ENCODE measurements around the gene SNX20. TPM values are rescaled to one million over a fixed set of nuclear protein-coding genes. Genes with fewer than 3 reads are reported as not detected.
A peak's percentile ranks its signal among the peaks of the same experiment; 100 is the strongest.

The SNX20 gene, protein sequence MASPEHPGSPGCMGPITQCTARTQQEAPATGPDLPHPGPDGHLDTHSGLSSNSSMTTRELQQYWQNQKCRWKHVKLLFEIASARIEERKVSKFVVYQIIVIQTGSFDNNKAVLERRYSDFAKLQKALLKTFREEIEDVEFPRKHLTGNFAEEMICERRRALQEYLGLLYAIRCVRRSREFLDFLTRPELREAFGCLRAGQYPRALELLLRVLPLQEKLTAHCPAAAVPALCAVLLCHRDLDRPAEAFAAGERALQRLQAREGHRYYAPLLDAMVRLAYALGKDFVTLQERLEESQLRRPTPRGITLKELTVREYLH
- total RNA-seq, result 1 to 10 TPM in 2 of 4 donors, under 1 TPM in 2; 0.57 to 1.5 (median 1.0) TPM

DNA sequence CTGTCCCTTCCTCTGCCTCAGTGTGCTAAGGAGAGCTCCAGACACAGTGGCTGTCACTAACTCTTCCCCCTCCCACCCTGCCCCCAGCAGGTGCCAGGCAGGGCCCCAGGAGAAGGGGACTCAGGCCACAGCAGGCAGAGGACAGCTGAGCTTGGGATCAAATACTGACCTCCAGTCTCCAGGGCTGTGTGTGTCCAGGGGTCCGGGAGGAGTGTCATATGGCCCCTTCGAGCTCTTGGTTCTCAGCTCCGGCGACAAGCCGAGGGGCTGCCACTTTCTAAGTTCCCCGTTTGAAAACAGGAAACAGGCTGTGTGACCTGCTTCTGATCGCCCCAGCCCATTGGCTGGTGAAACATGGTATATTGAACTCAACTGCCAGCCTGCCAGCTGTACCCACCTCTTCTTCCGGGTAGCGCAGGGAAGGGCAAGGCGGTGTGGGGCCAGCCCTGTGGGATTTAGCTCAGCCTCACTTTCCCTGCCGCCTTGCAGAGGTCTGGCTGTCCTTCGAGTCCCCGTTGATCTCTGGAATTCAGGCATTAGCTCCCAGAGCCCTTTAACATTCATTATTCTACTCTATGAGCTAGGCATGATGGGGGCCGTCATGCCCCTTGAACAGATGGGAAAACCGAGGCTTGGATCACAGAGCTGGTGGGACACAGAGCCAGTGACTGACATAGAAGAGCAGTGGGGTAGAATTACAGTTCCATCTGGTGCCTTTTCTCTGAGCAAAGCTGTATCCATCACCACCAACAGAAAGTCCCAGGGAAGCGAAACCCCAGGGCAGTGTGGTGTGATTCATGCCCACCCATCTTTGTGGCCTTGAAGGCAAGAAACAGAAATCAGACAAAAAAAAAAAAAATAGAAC, at the start of gene SNX20:
TSS of gene SNX20 (minus strand) at position 292 of the 865 bp plus-strand sequence. CDS start 3,786 bp downstream, outside the sequence.
- 76% methylated on average over 15 to 16 of the region's 16 CpGs for WGBS, 2 donors
- peak in 1 of 2 donors; percentile 87 for DNase-seq (ENCODE audit: low spot score in 2 of 2)
- no peak for TF ChIP-seq POLR2A (IDR thresholded peaks at IDR 0.05)
- TF ChIP-seq, protein P1, sequence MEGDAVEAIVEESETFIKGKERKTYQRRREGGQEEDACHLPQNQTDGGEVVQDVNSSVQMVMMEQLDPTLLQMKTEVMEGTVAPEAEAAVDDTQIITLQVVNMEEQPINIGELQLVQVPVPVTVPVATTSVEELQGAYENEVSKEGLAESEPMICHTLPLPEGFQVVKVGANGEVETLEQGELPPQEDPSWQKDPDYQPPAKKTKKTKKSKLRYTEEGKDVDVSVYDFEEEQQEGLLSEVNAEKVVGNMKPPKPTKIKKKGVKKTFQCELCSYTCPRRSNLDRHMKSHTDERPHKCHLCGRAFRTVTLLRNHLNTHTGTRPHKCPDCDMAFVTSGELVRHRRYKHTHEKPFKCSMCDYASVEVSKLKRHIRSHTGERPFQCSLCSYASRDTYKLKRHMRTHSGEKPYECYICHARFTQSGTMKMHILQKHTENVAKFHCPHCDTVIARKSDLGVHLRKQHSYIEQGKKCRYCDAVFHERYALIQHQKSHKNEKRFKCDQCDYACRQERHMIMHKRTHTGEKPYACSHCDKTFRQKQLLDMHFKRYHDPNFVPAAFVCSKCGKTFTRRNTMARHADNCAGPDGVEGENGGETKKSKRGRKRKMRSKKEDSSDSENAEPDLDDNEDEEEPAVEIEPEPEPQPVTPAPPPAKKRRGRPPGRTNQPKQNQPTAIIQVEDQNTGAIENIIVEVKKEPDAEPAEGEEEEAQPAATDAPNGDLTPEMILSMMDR (IDR thresholded peaks at IDR 0.05), result no peak
- intact Hi-C loops (cut with DNase I; ENCODE audit: low total_unique reads), result no loop called here
- H3K4me3 ChIP-seq (ENCODE audit: low read depth, poor library complexity, severe bottlenecking), result no peak within 1 kb of the TSS

DNA sequence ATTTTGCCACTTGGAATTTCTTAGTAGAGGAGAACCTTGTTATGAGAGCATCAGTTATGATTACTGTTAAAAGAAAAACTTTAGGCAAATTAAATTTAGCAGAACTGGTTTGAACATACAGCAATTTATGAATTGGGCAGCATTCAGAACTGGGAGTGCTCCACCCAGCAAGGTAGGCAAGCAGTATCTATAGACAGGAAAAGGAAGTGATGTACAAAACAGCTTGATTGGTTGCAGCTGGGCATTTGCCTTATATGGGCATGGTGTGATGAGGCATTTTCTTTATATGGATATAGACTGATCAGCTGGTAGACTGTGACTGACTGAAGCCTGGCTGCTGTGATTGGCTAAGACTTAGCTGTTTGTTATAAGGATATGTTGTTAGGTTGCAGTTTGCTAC, 43.2 kb upstream of the SNX20 start:
- no peak for DNase-seq (ENCODE audit: low spot score in 2 of 2)
- intact Hi-C loops (cut with DNase I; ENCODE audit: low total_unique reads), result no loop called here

DNA sequence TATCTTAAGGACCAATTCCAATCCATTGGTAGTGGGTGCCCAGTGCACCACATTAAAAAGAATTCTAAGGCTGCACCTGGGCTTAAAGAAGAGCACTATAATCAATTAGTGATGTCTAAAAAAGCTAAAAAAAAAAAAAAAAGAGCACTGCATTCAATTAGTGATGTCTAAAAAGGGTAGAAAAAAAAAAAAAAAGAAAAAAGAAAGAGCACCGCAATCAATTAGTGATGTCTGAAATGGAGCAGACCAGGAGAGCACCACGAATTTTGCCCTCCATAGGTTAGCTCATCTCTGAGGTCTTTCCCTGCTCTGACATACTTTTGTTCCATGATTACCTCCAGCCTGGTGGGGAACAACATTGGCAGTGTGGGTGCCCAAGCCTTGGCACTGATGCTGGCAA, 41.8 kb upstream of the SNX20 start:
- H3K4me3 ChIP-seq (ENCODE audit: low read depth, poor library complexity, severe bottlenecking), result no peak overlapping the region
- DNase-seq (ENCODE audit: low spot score in 2 of 2), result no peak
- WGBS, 2 donors, result 80 to 90% methylated on average over 2 of the region's 2 CpGs
- intact Hi-C loops (cut with DNase I; ENCODE audit: low total_unique reads), result no loop called here
- TF ChIP-seq, protein P1 (IDR thresholded peaks at IDR 0.05), result no peak
- TF ChIP-seq POLR2A (IDR thresholded peaks at IDR 0.05), result no peak

More for the DNA sequence above, 43.2 kb upstream of the SNX20 start:
- TF ChIP-seq, protein P1 (IDR thresholded peaks at IDR 0.05), result no peak
- TF ChIP-seq POLR2A (IDR thresholded peaks at IDR 0.05), result no peak
- no peak overlapping the region for H3K4me3 ChIP-seq (ENCODE audit: low read depth, poor library complexity, severe bottlenecking)

DNA sequence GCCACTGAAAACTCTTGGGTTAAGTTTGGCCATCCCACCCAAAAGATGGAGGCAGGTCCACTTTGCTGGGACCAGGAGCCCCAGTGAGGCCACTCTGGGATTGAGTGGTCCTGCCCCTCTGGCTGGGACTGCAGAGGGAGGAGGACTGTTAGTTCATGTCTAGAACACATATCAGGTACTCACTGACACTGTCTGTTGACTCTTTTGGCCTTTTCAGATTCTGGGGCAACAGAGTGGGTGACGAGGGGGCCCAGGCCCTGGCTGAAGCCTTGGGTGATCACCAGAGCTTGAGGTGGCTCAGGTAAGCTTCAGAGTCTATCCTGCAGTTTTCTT, 41.3 kb upstream of the SNX20 start:
- DNase-seq (ENCODE audit: low spot score in 2 of 2), result peak in 1 of 2 donors; percentile 67
- WGBS, 2 donors, result 100% methylated on average over 1 of the region's 1 CpG; no CpG with 5 or more reads in 1 of the 2 donors
- intact Hi-C loops (cut with DNase I; ENCODE audit: low total_unique reads), result no loop called here
- TF ChIP-seq, protein P1 (IDR thresholded peaks at IDR 0.05), result no peak
- no peak for TF ChIP-seq POLR2A (IDR thresholded peaks at IDR 0.05)
- no peak overlapping the region for H3K4me3 ChIP-seq (ENCODE audit: low read depth, poor library complexity, severe bottlenecking)

DNA sequence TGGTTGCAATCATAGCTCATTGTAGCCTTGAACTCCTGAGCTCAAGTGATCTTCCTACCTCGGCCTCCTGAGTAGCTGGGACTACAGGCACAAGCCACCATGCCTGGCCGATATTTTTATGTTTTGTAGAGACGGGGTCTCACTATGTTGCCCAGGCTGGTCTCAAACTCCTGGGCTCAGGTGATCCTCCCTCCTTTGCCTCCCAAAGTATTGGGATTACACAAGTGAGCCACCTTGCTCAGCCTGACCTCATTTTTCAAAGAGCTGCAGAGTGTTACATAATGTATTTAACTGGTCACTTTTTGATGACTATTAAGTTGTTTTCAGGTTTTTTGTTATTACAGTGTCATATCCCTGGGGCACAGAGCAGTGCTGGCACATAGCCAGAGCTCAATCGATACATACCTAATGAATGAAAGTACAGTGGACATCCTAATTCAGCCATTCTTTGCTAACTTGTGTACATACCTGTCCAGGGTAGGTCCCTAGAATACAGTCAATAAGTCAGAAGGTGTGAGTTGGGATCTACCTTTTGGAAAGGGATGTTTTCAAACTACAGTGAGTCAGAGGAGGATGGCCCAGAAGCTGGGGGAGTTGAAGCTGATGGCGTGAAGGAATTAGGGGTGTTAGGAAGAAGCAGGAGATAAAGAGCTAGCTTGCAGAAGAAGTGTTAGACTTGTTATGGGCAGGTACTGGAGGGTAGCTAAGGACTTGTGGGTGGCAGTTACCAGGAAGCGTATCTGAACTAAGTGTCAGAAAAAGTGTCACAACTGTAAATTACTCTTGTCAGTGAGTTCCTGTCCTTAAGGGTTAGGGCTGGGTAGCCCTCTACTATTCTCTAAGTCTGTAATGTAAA, 40.7 kb upstream of the SNX20 start:
- DNase-seq (ENCODE audit: low spot score in 2 of 2), result peak in 1 of 2 donors; percentile 56
- H3K4me3 ChIP-seq (ENCODE audit: low read depth, poor library complexity, severe bottlenecking), result no peak overlapping the region
- 90 to 97% methylated on average over 6 of the region's 6 CpGs for WGBS, 2 donors
- intact Hi-C loops (cut with DNase I; ENCODE audit: low total_unique reads), result no loop called here
- TF ChIP-seq, protein P1 (IDR thresholded peaks at IDR 0.05), result no peak
- TF ChIP-seq POLR2A (IDR thresholded peaks at IDR 0.05), result no peak

All from lower leg skin (tissue), 4 donors.